Measurements from ENCODE around the gene IQCN. TPM values are rescaled to one million over a fixed set of nuclear protein-coding genes. Genes with fewer than 3 reads are reported as not detected.

Gene IQCN
- polyA plus RNA-seq, 5 donors, result 3.7 to 9.3 (median 6.7) TPM

GRCh38 chr19:18290302-18291018 is 16.2 kb upstream of the IQCN start:
- DNase-seq, result peak in 1 of 2 donors; percentile 20

- no peak for DNase-seq
Observed at GRCh38 chr19:18289471-18290301, 15.4 kb upstream of the IQCN start.

- peak; percentile 42 to 51 for DNase-seq
Observed at GRCh38 chr19:18287836-18288772, 13.9 kb upstream of the IQCN start.

GRCh38 chr19:18286973-18287635 is 12.9 kb upstream of the IQCN start:
- DNase-seq, result no peak

- DNase-seq, result no peak
Observed at GRCh38 chr19:18284712-18285360, 10.6 kb upstream of the IQCN start.

GRCh38 chr19:18283338-18283737 is 9.1 kb upstream of the IQCN start:
- DNase-seq, result no peak

GRCh38 chr19:18282788-18283141 is 8.5 kb upstream of the IQCN start:
- no peak for DNase-seq

GRCh38 chr19:18282021-18282787 is 8.0 kb upstream of the IQCN start:
- DNase-seq, result peak; percentile 89 to 91

GRCh38 chr19:18281082-18282020 is 7.1 kb upstream of the IQCN start, which contains the start of gene JUND:
JUND (minus strand) TSS chr19:18281622; CDS start chr19:18281484, 138 bp downstream.
- DNase-seq, result peak; percentile 99

- peak; percentile 80 to 84 for DNase-seq
Observed at GRCh38 chr19:18280247-18281081, 6.2 kb upstream of the IQCN start.

GRCh38 chr19:18279516-18280246 is 5.4 kb upstream of the IQCN start:
- peak; percentile 94 to 95 for DNase-seq

- no peak for DNase-seq
Observed at GRCh38 chr19:18279266-18279515, 4.9 kb upstream of the IQCN start.

GRCh38 chr19:18278521-18279265 is 4.4 kb upstream of the IQCN start:
- peak; percentile 39 to 55 for DNase-seq

GRCh38 chr19:18274781-18275356 is 617 bp upstream of the IQCN start:
- peak; percentile 84 to 85 for DNase-seq

GRCh38 chr19:18273561-18274218 is 562 bp downstream of the IQCN start:
- DNase-seq, result no peak

- no peak for DNase-seq
Observed at GRCh38 chr19:18271433-18271841, 2.8 kb downstream of the IQCN start.
